PC-9 (cell line): ENCODE measurements around the gene NFASC. TPM values are rescaled to one million over a fixed set of nuclear protein-coding genes. Genes with fewer than 3 reads are reported as not detected.
A peak's percentile ranks its signal among the peaks of the same experiment; 100 is the strongest.

ENCODE experiments used
- BruUV-seq: library from RNA; stranded (reverse); fragments of 400-500 nt; replicated peaks from 2 replicates; lab custom pipeline; 2021; lab: Mats Ljungman, UMichigan
- CTCF ChIA-PET: fragments of 300-600 bp; sonication (Branson Sonifier 250); formaldehyde crosslinking; loops from one replicate; lab custom pipeline; 2022; ENCODE audit warnings: antibody characterized with exemption; lab: Charles Lee
- POLR2A ChIA-PET: fragments of 300-600 bp; sonication (Branson Sonifier 250); formaldehyde crosslinking; loops from one replicate; lab custom pipeline; 2022; ENCODE audit warnings: antibody characterized with exemption; ENCODE audit not compliant: unreplicated experiment; lab: Charles Lee
- DNase-seq, 2 experiments: peaks; one replicate each; pipeline versions ENCODE4 v3.0.0 to v3.0.0-alpha.2; 2015 to 2022; ENCODE audit warnings: mixed read lengths in 1 of 2
- H2AFZ ChIP-seq: fragments of 200-600 bp; sonication (generic); 2 replicates; pipeline ENCODE4 v1.8.1; 2017; ENCODE audit warnings: antibody characterized with exemption
- H3F3A ChIP-seq: fragments of 200-600 bp; sonication (generic); 2 replicates; pipeline ENCODE4 v1.8.1; 2017; ENCODE audit warnings: antibody characterized with exemption, mild to moderate bottlenecking, low read depth; ENCODE audit not compliant: insufficient read depth
- H3K27ac ChIP-seq: fragments of 200-600 bp; sonication (generic); 2 replicates; pipeline ENCODE4 v1.6.1; 2016; ENCODE audit warnings: mixed run types
- H3K27me3 ChIP-seq: fragments of 200-600 bp; sonication (generic); 2 replicates; pipeline ENCODE4 v1.6.1; 2016; ENCODE audit warnings: low read depth, mixed run types; ENCODE audit not compliant: insufficient read depth
- H3K36me3 ChIP-seq: fragments of 200-600 bp; sonication (generic); 2 replicates; pipeline ENCODE4 v1.6.1; 2016; ENCODE audit warnings: low read depth, mixed run types
- H3K4me1 ChIP-seq: fragments of 200-600 bp; sonication (generic); replicated peaks from 2 replicates; pipeline ENCODE4 v1.6.1; 2016; ENCODE audit warnings: mixed run types; ENCODE audit not compliant: insufficient read depth
- H3K4me2 ChIP-seq: fragments of 200-600 bp; sonication (generic); 2 replicates; pipeline ENCODE4 v1.6.1; 2017; ENCODE audit warnings: mixed run types
- H3K4me3 ChIP-seq: fragments of 200-600 bp; sonication (generic); 2 replicates; pipeline ENCODE4 v1.6.1; 2016; ENCODE audit warnings: mixed run types
- H3K79me2 ChIP-seq: fragments of 200-600 bp; sonication (generic); 2 replicates; pipeline ENCODE4 v1.6.1; 2017; ENCODE audit warnings: low read depth, mixed run types
- H3K9me2 ChIP-seq: fragments of 200-600 bp; sonication (generic); 2 replicates; pipeline ENCODE4 v1.8.1; 2017; ENCODE audit warnings: mild to moderate bottlenecking; ENCODE audit not compliant: insufficient read depth
- H3K9me3 ChIP-seq: fragments of 200-600 bp; sonication (generic); 2 replicates; pipeline ENCODE4 v1.8.1; 2016; ENCODE audit warnings: low read depth; ENCODE audit not compliant: insufficient read depth
- H4K20me1 ChIP-seq: fragments of 200-600 bp; sonication (generic); 2 replicates; pipeline ENCODE4 v1.8.1; 2017; ENCODE audit not compliant: insufficient read depth
- CTCF ChIP-seq: fragments of 200-600 bp; sonication (generic); conservative IDR thresholded peaks from 2 replicates; pipeline ENCODE4 v1.6.1; 2017; ENCODE audit warnings: mixed run types, antibody characterized with exemption, mild to moderate bottlenecking, moderate library complexity
- EZH2 ChIP-seq: fragments of 200-600 bp; sonication (generic); IDR thresholded peaks from 2 replicates; pipeline ENCODE4 v1.8.0; 2017; ENCODE audit warnings: antibody characterized with exemption, low read depth
- intact Hi-C: fragments of 100-400 bp; cut with micrococcal nuclease; formaldehyde crosslinking; loops from one replicate; pipeline ENCODE4 v1.10.0; 2022; ENCODE audit not compliant: unreplicated experiment
- total RNA-seq: library from RNA; stranded (reverse); gene quantifications from 2 replicates; pipeline ENCODE4 v1.2.3, GENCODE V29; 2021

NFASC gene
- total RNA-seq, 1 experiment from 2014 or later, result not detected

- Histone ChIP-seq H3K4me3 (no peak overlapping the region), H2AFZ (no peak overlapping the region), H3K4me2 (no peak overlapping the region), H3K36me3 (no peaks in the 10 kb centered on the region), H3K9me2 (no peaks in the 10 kb centered on the region), H3K27ac (no peak overlapping the region), H3F3A (no peaks in the 10 kb centered on the region), H3K4me1 (no peaks in the 10 kb centered on the region), H3K27me3 (peaks cover 90% of the 10 kb centered on the region), H3K79me2 (no peaks in the 10 kb centered on the region), H3K9me3 (no peaks in the 10 kb centered on the region), H4K20me1 (no peaks in the 10 kb centered on the region)
- intact Hi-C loops, result no loop called here
- BruUV-seq, result no TSS peak
- TF ChIP-seq CTCF, result no peak
- TF ChIP-seq EZH2, result no peak
- DNase-seq, result no peak
- CTCF ChIA-PET, result no interaction called here
- POLR2A ChIA-PET, result interaction anchor here (0.6 kb wide), 1 partner anchor 493 kb away, joined by 7 read pairs; no protein-coding TSS in a partner anchor
These were observed 77.1 kb downstream of the NFASC start for GRCh38 chr1:204947747-204948146.

GRCh38 chr1:204950353-204951001 lies 79.8 kb downstream of the NFASC start:
- intact Hi-C loops, result no loop called here
- Histone ChIP-seq H3K27ac (no peak overlapping the region), H3K4me3 (no peak overlapping the region), H3K79me2 (no peaks in the 10 kb centered on the region), H3K4me2 (no peak overlapping the region), H3K36me3 (no peaks in the 10 kb centered on the region), H3K9me3 (no peaks in the 10 kb centered on the region), H4K20me1 (no peaks in the 10 kb centered on the region), H2AFZ (no peak overlapping the region), H3K9me2 (no peaks in the 10 kb centered on the region), H3K4me1 (no peaks in the 10 kb centered on the region), H3F3A (no peaks in the 10 kb centered on the region), H3K27me3 (peaks cover 90% of the 10 kb centered on the region)
- BruUV-seq, result no TSS peak
- TF ChIP-seq CTCF (no peak), EZH2 (no peak)
- peak in 1 of 2 experiments; percentile 6 for DNase-seq
- ChIA-PET CTCF (no interaction called here), POLR2A (interaction anchor here (0.6 kb wide), 1 partner anchor 51 kb away, joined by 4 read pairs; no protein-coding TSS in a partner anchor)

- POLR2A ChIA-PET, result no interaction called here
- Histone ChIP-seq H3K4me1 (no peaks in the 10 kb centered on the region), H3K9me3 (no peaks in the 10 kb centered on the region), H3F3A (no peaks in the 10 kb centered on the region), H2AFZ (no peak overlapping the region), H3K4me2 (no peak overlapping the region), H3K27ac (no peak overlapping the region), H3K4me3 (no peak overlapping the region), H3K79me2 (no peaks in the 10 kb centered on the region), H3K36me3 (no peaks in the 10 kb centered on the region), H3K9me2 (no peaks in the 10 kb centered on the region), H4K20me1 (no peaks in the 10 kb centered on the region), H3K27me3 (peaks cover 100% of the 10 kb centered on the region)
- no peak for DNase-seq
- TF ChIP-seq CTCF (no peak), EZH2 (no peak)
- intact Hi-C loops, result loop anchor here (5.0 kb wide), 1 partner anchor 136 kb away; no protein-coding TSS in a partner anchor
- CTCF ChIA-PET, result no interaction called here
- BruUV-seq, result no TSS peak
These were observed 88.0 kb downstream of the NFASC start for GRCh38 chr1:204958317-204959307.
